GM06990 (cell line): ENCODE data around the gene PPOX.
A peak's percentile ranks its signal among the peaks of the same experiment; 100 is the strongest.

Experiments used
- DNase-seq: peaks from one replicate; pipeline ENCODE4 v3.0.0-alpha.2; 2011; ENCODE audit not compliant: insufficient read length; ENCODE audit errors: extremely low read depth
- H3K27me3 ChIP-seq: replicated peaks from 2 replicates; pipeline ENCODE4 v1.6.0; 2011; ENCODE audit warnings: low read length; ENCODE audit not compliant: control insufficient read depth, insufficient read depth
- H3K36me3 ChIP-seq: 2 replicates; pipeline ENCODE4 v1.5.1; 2011; ENCODE audit warnings: low read length; ENCODE audit not compliant: control insufficient read depth, insufficient read depth
- H3K4me3 ChIP-seq: replicated peaks from 2 replicates; pipeline ENCODE4 v1.5.1; 2011; ENCODE audit warnings: low read depth, mild to moderate bottlenecking, control low read depth, low read length
- CTCF ChIP-seq: IDR thresholded peaks from 2 replicates; pipeline ENCODE4 v1.5.1; 2011; ENCODE audit warnings: low read length, control low read depth, mild to moderate bottlenecking, inconsistent platforms; ENCODE audit not compliant: insufficient read depth, poor library complexity, severe bottlenecking

The PPOX gene

GRCh38 chr1:161140755-161141400 is 25.3 kb upstream of the PPOX start:
- Histone ChIP-seq H3K27me3 (no peaks in the 10 kb centered on the region), H3K36me3 (no peaks in the 10 kb centered on the region; the same call in 1 of the 2 replicates), H3K4me3 (no peak overlapping the region)
- no peak for DNase-seq
- no peak for TF ChIP-seq CTCF

- DNase-seq: no peak
- Histone ChIP-seq H3K27me3 (no peaks in the 10 kb centered on the region), H3K4me3 (no peak overlapping the region), H3K36me3 (no peaks in the 10 kb centered on the region)
- TF ChIP-seq CTCF: no peak
Measured at GRCh38 chr1:161145832-161146231, 20.4 kb upstream of the PPOX start.

- Histone ChIP-seq H3K4me3 (peak overlapping the region; percentile 72), H3K36me3 (no peaks in the 10 kb centered on the region; the same call in 1 of the 2 replicates), H3K27me3 (no peaks in the 10 kb centered on the region)
- no peak for DNase-seq
- TF ChIP-seq CTCF: no peak
Measured at GRCh38 chr1:161153176-161153575, 13.1 kb upstream of the PPOX start.

GRCh38 chr1:161153682-161154337 is 12.4 kb upstream of the PPOX start, which contains the start of gene UFC1:
TSS of gene UFC1 (plus strand) at chr1:161153978. CDS start at chr1:161153998, 20 bp downstream.
- Histone ChIP-seq H3K4me3 (peak within 1 kb of the TSS; percentile 72), H3K36me3 (no peaks in the 10 kb centered on the region; the same call in 1 of the 2 replicates), H3K27me3 (no peaks in the 10 kb centered on the region)
- peak; percentile 88 for DNase-seq
- TF ChIP-seq CTCF: no peak

GRCh38 chr1:161157867-161158266 is 8.4 kb upstream of the PPOX start:
- H3K36me3 ChIP-seq: peaks cover 3% of the 10 kb centered on the region; the same call in 1 of the 2 replicates
- no peak overlapping the region for H3K4me3 ChIP-seq
- no peaks in the 10 kb centered on the region for H3K27me3 ChIP-seq
- DNase-seq: no peak
- no peak for TF ChIP-seq CTCF
